Adipose tissue (tissue), 3 donors: ENCODE results near the gene MND1. TPM values are rescaled to one million over a fixed set of nuclear protein-coding genes. Genes with fewer than 3 reads are reported as not detected.
"Not testable (repeated sequence)": the region's sequence is repeated elsewhere in the genome, so short reads cannot be mapped to it uniquely, and the experiment has no call there.

Experiments used
- H3K27ac ChIP-seq: one replicate; pipeline ENCODE4 v1.5.1; 2013; ENCODE audit warnings: low read depth, low read length
- WGBS, 3 donors: extraction: QIAGEN DNeasy Blood & Tissue Kit; methylation state at CpG; one replicate each; pipeline ENCODE4 v1.1.7; 2013; 5-methylcytosine and 5-hydroxymethylcytosine counted together
- polyA plus RNA-seq, 3 donors: library from polyadenylated mRNA; stranded (reverse); fragments of 200-250 nt; gene quantifications; one replicate each; pipeline ENCODE4 v1.2.3, GENCODE V29; 2013
- donor health status: healthy with polysubstance abuse.
- donor health status: Bipolar disorder and iron deficiency.
- donor health status: healthy.

Gene MND1
- polyA plus RNA-seq, 3 donors: 0.22 to 0.61 TPM; not detected in 1

DNA sequence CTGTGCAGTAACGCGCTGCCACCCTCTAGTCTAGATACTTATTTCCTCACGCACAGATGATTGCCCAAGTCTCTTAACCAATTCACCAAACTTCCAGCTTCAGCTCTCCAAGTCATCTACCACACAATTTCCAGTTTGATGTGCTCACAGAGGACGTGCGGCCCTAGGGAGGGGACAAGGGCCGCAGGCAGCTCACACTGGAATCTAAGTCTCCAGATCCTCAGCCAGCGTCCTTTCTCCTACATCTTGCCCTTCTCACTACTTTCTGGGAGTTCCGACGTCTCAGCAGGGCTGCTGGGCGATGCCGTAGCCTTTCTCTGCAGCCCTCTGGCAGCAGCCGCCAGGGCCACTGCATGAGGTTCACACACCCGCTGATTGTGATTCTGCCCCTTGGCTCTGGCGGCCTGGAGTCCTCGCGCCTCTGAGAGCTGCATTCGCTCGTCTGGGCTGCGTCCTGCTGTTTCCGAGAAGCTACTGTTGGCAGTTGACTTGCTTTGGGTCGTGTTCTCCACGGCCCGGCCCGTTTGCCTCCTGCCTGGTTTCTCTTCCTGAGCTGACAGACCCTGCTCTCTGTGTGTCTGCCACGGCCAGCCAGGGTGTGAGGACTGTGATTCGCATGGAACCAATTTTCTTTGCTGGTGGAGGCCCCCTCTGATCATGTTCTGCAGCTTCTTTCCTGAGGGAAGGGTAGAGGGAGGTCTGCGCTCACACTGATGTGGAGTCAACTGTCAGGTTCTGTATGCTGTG is 107.6 kb downstream of the MND1 start:
- no peak overlapping the region for H3K27ac ChIP-seq
- WGBS, 3 donors: 58 to 73% (median 66%) methylated on average over 27 of the region's 27 CpGs

- WGBS, 3 donors: 74 to 79% (median 76%) methylated on average over 2 to 4 of the region's 4 CpGs
- H3K27ac ChIP-seq: no peak overlapping the region
Observed at GRCh38 chr4:153452658-153453378, 108.3 kb downstream of the MND1 start.

GRCh38 chr4:153453402-153453801 is 108.9 kb downstream of the MND1 start:
- H3K27ac ChIP-seq: no peak overlapping the region
- WGBS, 3 donors: 79 to 89% (median 82%) methylated on average over 8 of the region's 8 CpGs

DNA sequence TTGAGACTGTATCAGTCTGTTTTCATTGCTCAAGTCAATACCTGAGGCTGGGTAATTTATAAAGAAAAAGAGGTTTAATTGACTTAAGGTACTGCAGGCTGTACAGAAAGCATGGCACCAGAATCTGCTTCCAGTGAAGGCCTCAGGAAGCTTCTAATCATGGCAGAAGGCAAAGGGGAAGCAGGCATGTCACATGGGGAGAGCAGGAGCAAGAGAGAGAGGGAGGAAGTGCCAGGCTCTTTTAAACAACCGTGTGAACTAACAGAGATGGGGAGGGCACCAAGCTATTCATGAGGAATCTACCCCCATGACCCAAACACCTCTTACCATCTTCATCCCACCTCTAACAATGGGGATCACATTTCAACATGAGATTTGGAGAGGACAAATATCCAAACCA is 114.5 kb downstream of the MND1 start:
- 28 to 56% (median 45%) methylated on average over 1 of the region's 1 CpG for WGBS, 3 donors
- H3K27ac ChIP-seq: no peak overlapping the region

DNA sequence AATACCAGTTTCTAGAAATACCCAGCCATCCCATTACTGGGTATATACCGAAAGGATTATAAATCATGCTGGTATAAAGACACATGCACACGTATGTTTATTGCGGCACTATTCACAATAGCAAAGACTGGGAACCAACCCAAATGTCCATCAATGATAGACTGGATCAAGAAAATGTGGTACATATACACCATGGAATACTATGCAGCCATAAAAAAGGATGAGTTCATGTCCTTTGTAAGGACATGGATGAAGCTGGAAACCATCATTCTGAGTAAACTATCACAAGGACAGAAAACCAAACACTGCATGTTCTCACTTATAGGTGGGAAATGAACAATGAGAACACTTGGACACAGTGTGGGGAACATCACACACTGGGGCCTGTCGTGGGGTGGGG is 117.1 kb downstream of the MND1 start:
- not testable (repeated sequence) for H3K27ac ChIP-seq
- 95 to 96% (median 95%) methylated on average over 4 of the region's 4 CpGs for WGBS, 3 donors

DNA sequence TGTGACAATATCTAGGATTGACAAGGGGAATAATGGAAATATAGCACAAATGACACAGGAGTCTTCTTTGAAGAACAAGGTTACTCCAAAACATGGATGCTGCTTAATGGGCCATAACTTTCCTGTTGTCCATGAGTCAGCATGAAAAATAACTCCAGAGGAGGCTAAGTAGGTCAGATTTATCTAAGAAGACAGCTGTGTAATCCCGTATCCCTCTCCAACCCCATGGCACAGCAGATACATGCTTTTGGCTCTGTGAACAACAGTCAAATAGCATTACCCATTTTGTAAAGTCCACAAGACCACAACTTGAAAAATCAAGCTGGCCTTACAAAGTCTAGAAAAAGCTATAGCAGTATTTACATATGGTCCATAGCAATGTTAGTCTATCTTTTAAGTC is 119.6 kb downstream of the MND1 start:
- no peak overlapping the region for H3K27ac ChIP-seq
- WGBS, 3 donors: 39 to 57% (median 45%) methylated on average over 1 of the region's 1 CpG

Other genes with a start within 250 kb of the MND1 start
- gene TRIM2, start 140.2 kb upstream of the MND1 start, polyA plus RNA-seq: 10 to 100 TPM in 1 of 3 donors, 1 to 10 TPM in 2; 5.9 to 13.5 (median 6.6) TPM
- gene TMEM131L, start 121.7 kb downstream of the MND1 start, polyA plus RNA-seq: 10 to 100 TPM in 2 of 3 donors, 1 to 10 TPM in 1; 5.8 to 19.1 (median 17.5) TPM